ENCODE results near the gene IQCF6.

DNA sequence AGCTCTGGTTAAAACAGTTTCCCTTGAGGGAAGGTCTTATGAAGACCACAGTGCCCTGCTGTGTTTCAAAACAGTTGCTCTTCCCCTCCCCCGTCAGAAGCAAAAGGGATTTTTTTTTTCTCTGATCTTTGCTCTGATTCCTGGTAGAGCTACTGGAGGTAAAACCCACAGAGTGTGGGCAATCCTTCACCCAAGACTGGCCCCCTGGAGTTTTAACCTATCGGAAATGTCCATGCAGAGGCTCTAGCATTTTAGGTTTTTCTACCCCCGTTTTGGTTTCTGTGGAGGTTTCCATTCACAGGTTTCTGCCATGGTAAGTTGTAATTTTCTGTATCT, 44.5 kb downstream of the IQCF6 start:
- TF ChIP-seq POLR2AphosphoS5 (IDR thresholded peaks at IDR 0.05; ENCODE audit: low read depth, low read length) (no peak), SIN3A (IDR thresholded peaks at IDR 0.05; ENCODE audit: borderline replicate concordance, insufficient read depth, low read length) (no peak)
- TF ChIP-seq, protein P1, sequence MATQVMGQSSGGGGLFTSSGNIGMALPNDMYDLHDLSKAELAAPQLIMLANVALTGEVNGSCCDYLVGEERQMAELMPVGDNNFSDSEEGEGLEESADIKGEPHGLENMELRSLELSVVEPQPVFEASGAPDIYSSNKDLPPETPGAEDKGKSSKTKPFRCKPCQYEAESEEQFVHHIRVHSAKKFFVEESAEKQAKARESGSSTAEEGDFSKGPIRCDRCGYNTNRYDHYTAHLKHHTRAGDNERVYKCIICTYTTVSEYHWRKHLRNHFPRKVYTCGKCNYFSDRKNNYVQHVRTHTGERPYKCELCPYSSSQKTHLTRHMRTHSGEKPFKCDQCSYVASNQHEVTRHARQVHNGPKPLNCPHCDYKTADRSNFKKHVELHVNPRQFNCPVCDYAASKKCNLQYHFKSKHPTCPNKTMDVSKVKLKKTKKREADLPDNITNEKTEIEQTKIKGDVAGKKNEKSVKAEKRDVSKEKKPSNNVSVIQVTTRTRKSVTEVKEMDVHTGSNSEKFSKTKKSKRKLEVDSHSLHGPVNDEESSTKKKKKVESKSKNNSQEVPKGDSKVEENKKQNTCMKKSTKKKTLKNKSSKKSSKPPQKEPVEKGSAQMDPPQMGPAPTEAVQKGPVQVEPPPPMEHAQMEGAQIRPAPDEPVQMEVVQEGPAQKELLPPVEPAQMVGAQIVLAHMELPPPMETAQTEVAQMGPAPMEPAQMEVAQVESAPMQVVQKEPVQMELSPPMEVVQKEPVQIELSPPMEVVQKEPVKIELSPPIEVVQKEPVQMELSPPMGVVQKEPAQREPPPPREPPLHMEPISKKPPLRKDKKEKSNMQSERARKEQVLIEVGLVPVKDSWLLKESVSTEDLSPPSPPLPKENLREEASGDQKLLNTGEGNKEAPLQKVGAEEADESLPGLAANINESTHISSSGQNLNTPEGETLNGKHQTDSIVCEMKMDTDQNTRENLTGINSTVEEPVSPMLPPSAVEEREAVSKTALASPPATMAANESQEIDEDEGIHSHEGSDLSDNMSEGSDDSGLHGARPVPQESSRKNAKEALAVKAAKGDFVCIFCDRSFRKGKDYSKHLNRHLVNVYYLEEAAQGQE (IDR thresholded peaks at IDR 0.05; ENCODE audit: insufficient read depth in 1 of 2, low read depth in 2 of 2, low read length in 2 of 2) = no peak
